GM12801 (cell line): ENCODE results near the gene ETV6.

Experiments used
- TF ChIP-seq, protein P1 (sequence below): IDR thresholded peaks from one replicate; pipeline ENCODE4 v1.5.1; 2011; ENCODE audit warnings: control low read depth; ENCODE audit not compliant: insufficient read length; ENCODE audit errors: extremely low read depth

ETV6 gene

GRCh38 chr12:11649413-11650285, at the start of gene ETV6:
TSS of gene ETV6 (plus strand) at chr12:11649674. CDS start at chr12:11650128, 454 bp downstream.
- TF ChIP-seq, protein P1, sequence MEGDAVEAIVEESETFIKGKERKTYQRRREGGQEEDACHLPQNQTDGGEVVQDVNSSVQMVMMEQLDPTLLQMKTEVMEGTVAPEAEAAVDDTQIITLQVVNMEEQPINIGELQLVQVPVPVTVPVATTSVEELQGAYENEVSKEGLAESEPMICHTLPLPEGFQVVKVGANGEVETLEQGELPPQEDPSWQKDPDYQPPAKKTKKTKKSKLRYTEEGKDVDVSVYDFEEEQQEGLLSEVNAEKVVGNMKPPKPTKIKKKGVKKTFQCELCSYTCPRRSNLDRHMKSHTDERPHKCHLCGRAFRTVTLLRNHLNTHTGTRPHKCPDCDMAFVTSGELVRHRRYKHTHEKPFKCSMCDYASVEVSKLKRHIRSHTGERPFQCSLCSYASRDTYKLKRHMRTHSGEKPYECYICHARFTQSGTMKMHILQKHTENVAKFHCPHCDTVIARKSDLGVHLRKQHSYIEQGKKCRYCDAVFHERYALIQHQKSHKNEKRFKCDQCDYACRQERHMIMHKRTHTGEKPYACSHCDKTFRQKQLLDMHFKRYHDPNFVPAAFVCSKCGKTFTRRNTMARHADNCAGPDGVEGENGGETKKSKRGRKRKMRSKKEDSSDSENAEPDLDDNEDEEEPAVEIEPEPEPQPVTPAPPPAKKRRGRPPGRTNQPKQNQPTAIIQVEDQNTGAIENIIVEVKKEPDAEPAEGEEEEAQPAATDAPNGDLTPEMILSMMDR: no peak

- TF ChIP-seq, protein P1: no peak
Observed at GRCh38 chr12:11600199-11600598, 49.3 kb upstream of the ETV6 start.

DNA sequence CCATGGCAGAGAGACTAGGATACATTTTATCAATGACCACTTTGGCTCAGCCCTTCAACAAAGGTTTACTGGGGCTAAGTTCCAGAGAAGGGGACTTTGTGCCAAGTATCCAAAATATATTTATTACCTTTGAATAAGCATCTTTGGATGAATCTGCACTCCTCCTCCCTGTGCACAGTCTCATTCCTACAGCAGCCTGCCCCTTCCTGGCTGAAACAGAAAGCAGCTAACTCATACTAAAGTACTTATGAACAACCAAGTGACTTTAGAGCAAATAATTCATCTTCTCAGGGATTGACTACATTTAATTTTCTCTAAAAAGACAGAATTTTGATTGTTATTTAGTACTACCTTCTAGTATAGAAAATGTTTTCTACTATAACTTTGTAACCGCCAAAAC, 47.8 kb upstream of the ETV6 start:
- TF ChIP-seq, protein P1: no peak

- TF ChIP-seq, protein P1: no peak
Observed at GRCh38 chr12:11607313-11608081, 42.0 kb upstream of the ETV6 start.

GRCh38 chr12:11609045-11609444, 40.4 kb upstream of the ETV6 start:
- TF ChIP-seq, protein P1: no peak

DNA sequence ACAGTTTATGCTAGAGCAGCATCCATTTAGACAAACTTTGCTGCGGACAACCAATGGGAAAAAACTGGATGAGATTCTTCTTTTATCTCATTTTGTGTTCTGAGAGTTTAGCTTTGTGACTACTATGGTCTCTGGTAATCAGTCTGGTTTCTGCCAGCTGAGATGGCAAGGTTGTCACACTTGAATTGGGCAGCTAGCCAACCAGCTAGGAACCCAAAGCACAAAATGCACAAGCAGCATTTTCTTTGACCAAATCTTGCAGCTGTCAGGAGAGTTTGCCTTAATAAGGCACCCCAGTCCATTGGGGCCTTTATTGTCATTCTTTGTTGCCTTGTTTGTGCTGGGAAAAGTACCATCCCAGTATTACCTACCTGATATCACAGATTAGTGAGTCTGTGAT, 34.0 kb upstream of the ETV6 start:
- TF ChIP-seq, protein P1: no peak

DNA sequence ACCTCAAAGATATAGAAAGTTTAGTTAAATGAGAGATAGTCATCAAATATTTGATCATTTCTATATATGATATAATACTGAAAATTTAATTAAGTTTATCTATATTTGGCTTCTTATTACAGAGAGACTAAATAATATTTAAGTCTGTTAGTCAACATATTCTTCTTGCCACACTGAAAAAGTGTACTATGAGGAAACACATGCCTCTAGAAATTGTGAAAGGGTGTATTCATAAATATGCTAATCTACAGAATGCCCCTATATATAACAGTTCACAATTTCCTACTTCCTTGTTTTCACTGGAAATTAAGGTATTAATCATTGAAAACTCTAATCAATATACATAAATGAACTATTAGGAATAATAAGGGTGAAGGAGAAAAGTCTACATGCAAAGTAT, 31.4 kb upstream of the ETV6 start:
- TF ChIP-seq, protein P1: no peak
